ENCODE measurements around the gene ALG2. TPM values are rescaled to one million over a fixed set of nuclear protein-coding genes. Genes with fewer than 3 reads are reported as not detected.
A peak's percentile ranks its signal among the peaks of the same experiment; 100 is the strongest.

The ALG2 gene
- total and polyA plus RNA-seq, 2 donors from 2014 or later: 38.7 to 40.5 TPM

DNA sequence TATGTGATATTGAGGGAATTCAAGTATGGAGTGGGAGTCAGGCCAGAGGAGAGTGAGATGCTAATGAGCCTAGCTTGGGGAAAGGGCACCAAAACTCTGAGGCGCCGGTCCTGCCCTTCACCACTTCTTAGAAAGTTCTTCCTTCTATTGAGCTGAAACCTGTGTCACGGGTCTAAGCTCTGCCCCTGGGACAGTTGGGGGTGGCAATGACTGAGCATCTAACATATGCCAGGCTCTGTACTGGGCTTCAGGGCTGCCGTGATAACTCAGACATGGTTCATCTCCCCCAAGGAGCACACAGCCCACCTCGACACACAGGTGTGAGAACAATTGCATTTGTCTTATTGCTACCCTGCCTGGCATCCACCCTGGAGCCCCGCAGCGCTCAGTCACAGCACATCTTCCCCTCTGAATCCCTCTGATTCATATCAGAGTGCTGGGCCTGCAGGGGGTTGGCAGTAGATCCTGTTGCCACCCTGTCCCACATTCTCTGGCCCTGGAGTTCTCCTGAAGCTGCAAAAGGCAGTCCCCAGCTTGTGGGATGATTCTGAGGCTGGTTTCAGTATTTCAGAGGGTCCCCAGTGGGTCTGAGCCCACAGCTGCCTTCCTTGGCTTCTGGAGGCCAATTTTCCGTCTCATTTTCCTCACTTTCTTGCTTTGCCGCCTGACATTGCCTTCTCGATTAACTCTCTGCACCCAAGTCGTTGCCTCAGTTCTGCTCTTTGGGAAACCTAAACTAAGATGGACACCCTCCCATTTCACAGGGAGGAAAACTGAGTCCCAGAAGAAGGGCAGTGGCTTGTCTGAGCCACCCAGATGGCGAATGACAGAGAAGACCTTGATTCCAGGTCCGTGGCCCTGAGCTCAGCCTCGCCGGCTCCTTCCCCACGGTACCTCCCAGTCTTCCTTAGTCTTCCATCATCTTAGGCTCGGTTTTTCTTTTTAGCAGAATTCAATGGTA, 42.5 kb downstream of the ALG2 start:
- TF ChIP-seq, protein P1, sequence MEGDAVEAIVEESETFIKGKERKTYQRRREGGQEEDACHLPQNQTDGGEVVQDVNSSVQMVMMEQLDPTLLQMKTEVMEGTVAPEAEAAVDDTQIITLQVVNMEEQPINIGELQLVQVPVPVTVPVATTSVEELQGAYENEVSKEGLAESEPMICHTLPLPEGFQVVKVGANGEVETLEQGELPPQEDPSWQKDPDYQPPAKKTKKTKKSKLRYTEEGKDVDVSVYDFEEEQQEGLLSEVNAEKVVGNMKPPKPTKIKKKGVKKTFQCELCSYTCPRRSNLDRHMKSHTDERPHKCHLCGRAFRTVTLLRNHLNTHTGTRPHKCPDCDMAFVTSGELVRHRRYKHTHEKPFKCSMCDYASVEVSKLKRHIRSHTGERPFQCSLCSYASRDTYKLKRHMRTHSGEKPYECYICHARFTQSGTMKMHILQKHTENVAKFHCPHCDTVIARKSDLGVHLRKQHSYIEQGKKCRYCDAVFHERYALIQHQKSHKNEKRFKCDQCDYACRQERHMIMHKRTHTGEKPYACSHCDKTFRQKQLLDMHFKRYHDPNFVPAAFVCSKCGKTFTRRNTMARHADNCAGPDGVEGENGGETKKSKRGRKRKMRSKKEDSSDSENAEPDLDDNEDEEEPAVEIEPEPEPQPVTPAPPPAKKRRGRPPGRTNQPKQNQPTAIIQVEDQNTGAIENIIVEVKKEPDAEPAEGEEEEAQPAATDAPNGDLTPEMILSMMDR (IDR thresholded peaks at IDR 0.05; ENCODE audit: borderline replicate concordance, extremely low read depth, insufficient read depth): no peak
- intact Hi-C loops (cut with DNase I): no loop called here
- Histone ChIP-seq H3K4me1 (ENCODE audit: control insufficient read depth in 2 of 3, insufficient read depth in 2 of 3, low read depth in 1 of 3, low read length in 3 of 3) (no peaks in the 10 kb centered on the region), H3K4me3 (ENCODE audit: low read length in 3 of 3) (no peak overlapping the region), H3K9ac (ENCODE audit: low read length in 3 of 3) (no peak overlapping the region), H3K9me3 (ENCODE audit: control insufficient read depth in 2 of 3, insufficient read depth in 1 of 3, low read length in 3 of 3) (no peaks in the 10 kb centered on the region), H3K27me3 (ENCODE audit: control insufficient read depth, insufficient read depth, low read length) (no peaks in the 10 kb centered on the region), H3K36me3 (ENCODE audit: control insufficient read depth in 2 of 3, insufficient read depth in 3 of 3, low read length in 3 of 3) (no peaks in the 10 kb centered on the region), H3K27ac (ENCODE audit: low read depth in 2 of 2, low read length in 2 of 2) (no peak overlapping the region)
- DNase-seq (no peak), FAIRE-seq (no peak)

DNA sequence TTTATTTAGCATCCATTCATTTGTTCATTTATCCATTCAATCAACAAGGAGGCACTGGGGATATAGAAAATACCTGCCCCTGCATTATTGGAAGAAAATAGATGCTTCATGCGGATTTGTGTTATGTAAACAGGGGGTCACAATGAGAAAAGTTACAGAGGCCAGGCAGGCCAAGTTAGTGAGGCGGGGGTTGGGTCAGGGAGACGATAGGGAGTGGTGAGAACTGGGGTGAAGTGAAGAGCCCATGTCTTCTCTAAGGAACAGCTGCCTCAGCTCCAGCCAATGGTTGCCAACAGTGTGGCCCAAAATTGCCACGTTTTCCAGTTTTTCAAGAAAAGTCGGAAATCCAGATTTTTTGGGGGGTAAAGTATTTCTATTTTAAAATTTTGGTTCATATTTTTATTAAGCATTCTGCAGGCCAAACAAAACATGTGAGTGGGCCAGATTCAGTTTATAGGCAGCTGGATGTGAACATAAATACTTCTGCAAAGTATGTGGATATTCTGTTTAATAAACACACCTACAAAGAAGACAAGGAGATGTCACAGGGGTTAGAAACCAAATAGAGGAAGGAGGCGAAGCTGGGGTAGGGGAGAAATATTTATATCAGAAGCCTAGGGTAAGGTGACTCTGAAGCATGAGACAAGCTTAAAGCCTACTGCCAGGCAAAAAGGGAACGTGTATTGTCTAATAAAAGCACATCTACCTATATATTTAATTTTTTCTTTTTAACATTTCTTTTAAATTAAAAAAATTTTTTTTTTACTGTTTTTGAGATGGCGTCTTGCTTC, 44.0 kb downstream of the ALG2 start:
- DNase-seq (no peak), FAIRE-seq (no peak)
- Histone ChIP-seq H3K4me1 (ENCODE audit: control insufficient read depth in 2 of 3, insufficient read depth in 2 of 3, low read depth in 1 of 3, low read length in 3 of 3) (no peaks in the 10 kb centered on the region), H3K36me3 (ENCODE audit: control insufficient read depth in 2 of 3, insufficient read depth in 3 of 3, low read length in 3 of 3) (no peaks in the 10 kb centered on the region), H3K4me3 (ENCODE audit: low read length in 3 of 3) (no peak overlapping the region), H3K27ac (ENCODE audit: low read depth in 2 of 2, low read length in 2 of 2) (no peak overlapping the region), H3K9ac (ENCODE audit: low read length in 3 of 3) (no peak overlapping the region), H3K27me3 (ENCODE audit: control insufficient read depth, insufficient read depth, low read length) (no peaks in the 10 kb centered on the region), H3K9me3 (ENCODE audit: control insufficient read depth in 2 of 3, insufficient read depth in 1 of 3, low read length in 3 of 3) (no peaks in the 10 kb centered on the region)
- TF ChIP-seq, protein P1 (IDR thresholded peaks at IDR 0.05; ENCODE audit: borderline replicate concordance, extremely low read depth, insufficient read depth): no peak
- intact Hi-C loops (cut with DNase I): no loop called here

DNA sequence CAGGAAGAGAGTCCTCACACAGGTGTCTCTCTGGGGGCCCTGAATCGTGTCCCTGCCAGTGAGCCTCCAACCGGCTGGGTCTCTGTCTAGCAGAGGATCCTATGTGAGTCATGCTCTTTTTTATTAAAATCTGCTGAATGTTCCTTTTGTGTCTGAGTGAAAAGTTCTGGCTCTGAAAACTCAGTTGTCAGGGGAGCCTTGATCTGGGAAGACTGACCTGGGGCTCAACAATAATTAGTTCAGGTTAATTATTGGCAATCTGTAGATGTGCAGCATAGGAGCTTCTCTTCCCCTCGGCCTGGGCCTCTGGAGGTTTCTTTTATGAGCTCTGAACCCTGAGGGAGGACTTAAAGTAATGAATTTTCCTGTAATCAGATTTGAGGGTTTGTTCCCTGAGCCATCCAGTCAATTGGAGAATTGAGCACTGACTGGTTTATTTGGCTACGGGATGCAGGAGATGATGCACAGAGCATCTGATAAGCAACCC, 45.2 kb downstream of the ALG2 start:
- DNase-seq (peak in 3 of 5 donors; percentile 41 to 67 (median 66)), FAIRE-seq (no peak)
- Histone ChIP-seq H3K9me3 (ENCODE audit: control insufficient read depth in 2 of 3, insufficient read depth in 1 of 3, low read length in 3 of 3) (no peaks in the 10 kb centered on the region), H3K27me3 (ENCODE audit: control insufficient read depth, insufficient read depth, low read length) (no peaks in the 10 kb centered on the region), H3K36me3 (ENCODE audit: control insufficient read depth in 2 of 3, insufficient read depth in 3 of 3, low read length in 3 of 3) (no peaks in the 10 kb centered on the region), H3K4me1 (ENCODE audit: control insufficient read depth in 2 of 3, insufficient read depth in 2 of 3, low read depth in 1 of 3, low read length in 3 of 3) (peaks cover 0 to 7% (median 6%) of the 10 kb centered on the region in 3 donors), H3K9ac (ENCODE audit: low read length in 3 of 3) (no peak overlapping the region), H3K27ac (ENCODE audit: low read depth in 2 of 2, low read length in 2 of 2) (no peak overlapping the region), H3K4me3 (ENCODE audit: low read length in 3 of 3) (no peak overlapping the region)
- intact Hi-C loops (cut with DNase I): no loop called here
- TF ChIP-seq, protein P1 (IDR thresholded peaks at IDR 0.05; ENCODE audit: borderline replicate concordance, extremely low read depth, insufficient read depth): no peak

Measured in kidney (tissue), 14 donors.